K562 (cell line): Measurements from ENCODE around the gene ODF2. TPM values are rescaled to one million over a fixed set of nuclear protein-coding genes. Genes with fewer than 3 reads are reported as not detected.

Experiments used
- ATAC-seq: fragments of 200-7000 bp; cut with Tn5 transposase; 3 replicates; pipeline ENCODE4 v1.9.1; 2020; ENCODE audit warnings: moderate library complexity
- BruUV-seq: library from RNA; stranded (reverse); fragments of 400-500 nt; replicated peaks from 2 replicates; lab custom pipeline; 2021; lab: Mats Ljungman, UMichigan
- CTCF ChIA-PET: fragments of 300-600 bp; formaldehyde crosslinking; extraction: SDS; loops from one replicate; lab custom pipeline; 2021; ENCODE audit warnings: low intra/inter-chr PET ratio; lab: Yijun Ruan, JAX
- POLR2A ChIA-PET: fragments of 300-600, 350-650 bp; sonication (Branson Sonifier 250); formaldehyde crosslinking; extraction: SDS; loops from one replicate; lab custom pipeline; 2021; ENCODE audit warnings: antibody characterized with exemption, inconsistent platforms; lab: Yijun Ruan, JAX
- DNase-seq, 4 experiments: peaks; one replicate each; pipeline versions ENCODE4 v3.0.0 to v3.0.0-alpha.2; 2011 to 2018; ENCODE audit warnings: low spot score in 3 of 4, mixed read lengths in 3 of 4; ENCODE audit errors: extremely low read depth in 1 of 4
- FAIRE-seq: peaks from 2 replicates; lab custom pipeline; 2011; peaks lifted over from hg19 to GRCh38; lab: Jason Lieb, UNC
- H2AFZ ChIP-seq: 2 replicates; pipeline ENCODE4 v1.6.0; 2011; ENCODE audit warnings: low read depth, low read length, control low read depth, inconsistent platforms
- H3K27ac ChIP-seq: fragments of 200-600 bp; 3 replicates; pipeline ENCODE4 v1.8.0; 2011; ENCODE audit warnings: low read depth, mild to moderate bottlenecking, control low read depth, inconsistent platforms, low read length, moderate library complexity, mixed read lengths; ENCODE audit errors: extremely low read depth
- H3K27me3 ChIP-seq, 2 experiments: fragments of 300-600 bp in 1 of 2; 2 replicates in 1 of 2; 3 replicates in 1 of 2; pipeline versions ENCODE4 v1.6.0 to v1.8.0; 2011; ENCODE audit warnings: inconsistent platforms in 2 of 2, low read length in 2 of 2, mild to moderate bottlenecking in 1 of 2, mixed read lengths in 1 of 2, moderate library complexity in 1 of 2; ENCODE audit not compliant: control insufficient read depth in 2 of 2, insufficient read depth in 2 of 2
- H3K36me3 ChIP-seq: fragments of 300-600 bp; 3 replicates; pipeline ENCODE4 v1.8.0; 2011; ENCODE audit warnings: mild to moderate bottlenecking, low read length, inconsistent platforms; ENCODE audit not compliant: control insufficient read depth, insufficient read depth
- H3K4me1 ChIP-seq, 2 experiments: fragments of 200-600 bp in 1 of 2; replicated peaks in 1 of 2; 2 replicates in 1 of 2; 3 replicates in 1 of 2; pipeline versions ENCODE4 v1.5.1 to v1.8.0; 2011; ENCODE audit warnings: inconsistent platforms in 2 of 2, low read length in 2 of 2, mild to moderate bottlenecking in 1 of 2, mixed read lengths in 1 of 2, moderate library complexity in 1 of 2; ENCODE audit not compliant: control insufficient read depth in 2 of 2, insufficient read depth in 2 of 2
- H3K4me2 ChIP-seq: 2 replicates; pipeline ENCODE4 v1.6.1; 2011; ENCODE audit warnings: low read length, control low read depth, inconsistent platforms, mixed read lengths; ENCODE audit not compliant: insufficient read depth
- H3K4me3 ChIP-seq: fragments of 200-600 bp; sonication (generic), shearing (Covaris generic); 2 replicates; pipeline ENCODE4 v1.5.1; 2016; ENCODE audit warnings: control low read depth, inconsistent platforms
- H3K79me2 ChIP-seq: fragments of 200-600 bp; 3 replicates; pipeline ENCODE4 v1.8.0; 2011; ENCODE audit warnings: low read length, inconsistent platforms; ENCODE audit not compliant: control insufficient read depth, insufficient read depth
- H3K9ac ChIP-seq, 2 experiments: 2 replicates each; pipeline versions ENCODE4 v1.6.0 to v1.6.1; 2011; ENCODE audit warnings: low read depth in 2 of 2, low read length in 2 of 2, control low read depth in 1 of 2, inconsistent platforms in 1 of 2, mild to moderate bottlenecking in 1 of 2, mixed read lengths in 1 of 2; ENCODE audit not compliant: insufficient read depth in 1 of 2
- H3K9me1 ChIP-seq: one replicate; pipeline ENCODE4 v1.6.0; 2011; ENCODE audit warnings: inconsistent platforms, mild to moderate bottlenecking, low read length, moderate library complexity; ENCODE audit not compliant: control insufficient read depth, insufficient read depth
- H3K9me3 ChIP-seq: replicated peaks from 2 replicates; pipeline ENCODE4 v1.5.1; 2011; ENCODE audit warnings: low read depth, low read length, inconsistent platforms; ENCODE audit not compliant: control insufficient read depth, insufficient read depth
- H4K20me1 ChIP-seq: replicated peaks from 2 replicates; pipeline ENCODE4 v1.6.1; 2011; ENCODE audit warnings: low read length, inconsistent platforms, mixed read lengths; ENCODE audit not compliant: control insufficient read depth, insufficient read depth
- BRD9 ChIP-seq: fragments of 450-650 bp; IDR thresholded peaks from 2 replicates; pipeline ENCODE4 v1.6.1; 2018; ENCODE audit warnings: low read depth; ENCODE audit not compliant: partially characterized antibody
- EGR1 ChIP-seq: fragments of 450-650 bp; conservative IDR thresholded peaks from 2 replicates; pipeline ENCODE4 v1.6.1; 2017; ENCODE audit warnings: mild to moderate bottlenecking
- EZH2 ChIP-seq: IDR thresholded peaks from 2 replicates; pipeline ENCODE4 v1.6.1; 2012; ENCODE audit warnings: low read depth, mild to moderate bottlenecking, inconsistent platforms, low read length, borderline replicate concordance
- HMG20B ChIP-seq: fragments of 250-450 bp; sonication (Bioruptor Pico); IDR thresholded peaks from 2 replicates; pipeline ENCODE4 v1.5.0; 2021; ENCODE audit warnings: mild to moderate bottlenecking
- JUN ChIP-seq, 2 experiments: sonication (generic) in 1 of 2; formaldehyde crosslinking in 1 of 2; IDR thresholded peaks; 2 replicates each; pipeline versions ENCODE4 v1.6.1 to v1.8.0; 2012 to 2022; ENCODE audit warnings: borderline replicate concordance in 2 of 2, mild to moderate bottlenecking in 2 of 2, improper control_type of control experiment in 1 of 2, low read depth in 1 of 2, low read length in 1 of 2, missing genetic modification reagents in 1 of 2
- LARP7 ChIP-seq: fragments of 450-650 bp; IDR thresholded peaks from 2 replicates; pipeline ENCODE4 v1.6.1; 2016
- MCM3 ChIP-seq: fragments of 450-650 bp; IDR thresholded peaks from 2 replicates; pipeline ENCODE4 v1.6.1; 2016
- PHTF2 ChIP-seq: fragments of 250-450 bp; sonication (Bioruptor Pico); IDR thresholded peaks from 2 replicates; pipeline ENCODE4 v1.5.0; 2021; ENCODE audit warnings: mild to moderate bottlenecking
- SNIP1 ChIP-seq: fragments of 450-650 bp; IDR thresholded peaks from 2 replicates; pipeline ENCODE4 v1.7.1; 2017; ENCODE audit warnings: low read depth, mild to moderate bottlenecking
- ZNF354B ChIP-seq: fragments of 250-450 bp; sonication (Bioruptor Pico); IDR thresholded peaks from 2 replicates; pipeline ENCODE4 v1.4.0; 2020
- WGBS: fragments of 100-300 bp; shearing (Covaris generic); methylation state at CpG from one replicate; pipeline ENCODE4 v1.1.6; 2016; ENCODE audit warnings: low coverage, mixed read lengths; ENCODE audit not compliant: insufficient coverage; ENCODE audit errors: missing lambda C conversion rate; 5-methylcytosine and 5-hydroxymethylcytosine counted together
- in situ Hi-C: fragments of 300-500 bp; cut with MboI; formaldehyde crosslinking; loops from 4 replicates; pipeline ENCODE4 v1.15.0; 2018; ENCODE audit warnings: inconsistent platforms, mixed read lengths
- intact Hi-C: fragments of 100-400 bp; cut with micrococcal nuclease; formaldehyde crosslinking; loops from 2 replicates; pipeline ENCODE4 v1.14.2; 2022
- polyA plus RNA-seq, 8 experiments: library from polyadenylated mRNA; depleted of rRNA in 4 of 8; stranded (reverse) in 5 of 8; unstranded in 3 of 8; fragments of >200 nt; fragmentation: Nextera tagmentation in 2 of 8; fragmentation: Illumina TruSeq in 1 of 8; extraction: Ambion mirVana in 2 of 8; extraction: Trizol in 1 of 8; gene quantifications; 2 replicates each; pipeline versions ENCODE4 v1.2.1 to v1.2.3, GENCODE V29; 2011 to 2014; ENCODE audit warnings: inconsistent platforms in 1 of 8, missing spikeins in 1 of 8
- total RNA-seq, 7 experiments: library from RNA; depleted of rRNA in 6 of 7; stranded (reverse); fragments of >200 nt in 6 of 7; fragmentation: Illumina TruSeq in 2 of 7; extraction: Trizol in 2 of 7; gene quantifications; 2 replicates each; pipeline versions ENCODE4 v1.2.1 to v1.2.3, GENCODE V29; 2011 to 2021; ENCODE audit warnings: low replicate concordance in 1 of 7

ODF2 gene
- total and polyA plus RNA-seq, 9 of the 15 experiments (the other 6 are each of a cell fraction or from before 2014, with no cell fraction given): 16.5 to 83.2 (median 69.7) TPM

- no TSS peak for BruUV-seq
- Histone ChIP-seq H4K20me1 (no peaks in the 10 kb centered on the region), H3K79me2 (no peaks in the 10 kb centered on the region), H3K9me1 (no peaks in the 10 kb centered on the region), H3K9me3 (no peaks in the 10 kb centered on the region), H3K27me3 (no peaks in the 10 kb centered on the region), H3K4me3 (no peak overlapping the region)
- ChIA-PET POLR2A (interaction anchor here (0.6 to 3.2 kb wide), 3 partner anchors 11 to 528 kb away, joined by 3 to 9 read pairs (median 5); no protein-coding TSS in a partner anchor), CTCF (no interaction called here)
- DNase-seq: peak in 1 of 4 experiments; percentile 1
- 79% methylated on average over 7 of the region's 7 CpGs for WGBS
- TF ChIP-seq BRD9 (no peak), EZH2 (no peak), EGR1 (no peak), LARP7 (no peak), HMG20B (CRISPR knock-in tag) (no peak), MCM3 (no peak), PHTF2 (no peak), ZNF354B (no peak), JUN (IDR thresholded peaks at IDR 0.05; ENCODE audit: borderline replicate concordance, low read depth, low read length) (no peak), JUN (CRISPR knock-in tag; IDR thresholded peaks at IDR 0.05; ENCODE audit: borderline replicate concordance) (no peak), SNIP1 (no peak)
- TF ChIP-seq, all 486 proteins: peak for 0
- no peak overlapping the region for H2AFZ ChIP-seq
- FAIRE-seq: no peak
- no peak overlapping the region for H3K27ac ChIP-seq
- H3K9ac ChIP-seq: no peak overlapping the region; a peak in 1 of 4 replicates
- H3K4me1 ChIP-seq: no peaks in the 10 kb centered on the region
- in situ Hi-C loops: no loop called here
- ATAC-seq: no peak
- H3K36me3 ChIP-seq: peaks cover 90% of the 10 kb centered on the region
- intact Hi-C loops: no loop called here
- no peak overlapping the region for H3K4me2 ChIP-seq
These were observed 29.6 kb downstream of the ODF2 start for GRCh38 chr9:128485414-128485855.
